Hematopoietic multipotent progenitor cell treated with erythropoietin and hydrocortisone succinate and interleukin-3 and kit ligand, for 8 days (in vitro differentiated cells): Measurements from ENCODE around the gene RAP1GAP.

ENCODE experiments used
- DNase-seq: peaks from one replicate; pipeline ENCODE4 v3.0.0-alpha.2; 2015

RAP1GAP gene

GRCh38 chr1:21589618-21590017 lies 79.5 kb downstream of the RAP1GAP start:
- no peak for DNase-seq

GRCh38 chr1:21587602-21587953 lies 81.6 kb downstream of the RAP1GAP start:
- no peak for DNase-seq

- peak; percentile 73 for DNase-seq
Measured at GRCh38 chr1:21586846-21587601, 82.1 kb downstream of the RAP1GAP start.

GRCh38 chr1:21586222-21586621 lies 82.9 kb downstream of the RAP1GAP start:
- DNase-seq = no peak

- no peak for DNase-seq
Measured at GRCh38 chr1:21585037-21585436, 84.1 kb downstream of the RAP1GAP start.

- DNase-seq = no peak
Measured at GRCh38 chr1:21584096-21584495, 85.1 kb downstream of the RAP1GAP start.

GRCh38 chr1:21579791-21580190 lies 89.4 kb downstream of the RAP1GAP start:
- no peak for DNase-seq

- DNase-seq = no peak
Measured at GRCh38 chr1:21577933-21578332, 91.2 kb downstream of the RAP1GAP start.

- DNase-seq = no peak
Measured at GRCh38 chr1:21577324-21577723, 91.8 kb downstream of the RAP1GAP start.

GRCh38 chr1:21576798-21577187 lies 92.4 kb downstream of the RAP1GAP start:
- no peak for DNase-seq

- no peak for DNase-seq
Measured at GRCh38 chr1:21576031-21576797, 92.9 kb downstream of the RAP1GAP start.

GRCh38 chr1:21575351-21575942 lies 93.7 kb downstream of the RAP1GAP start:
- DNase-seq = no peak

- no peak for DNase-seq
Measured at GRCh38 chr1:21574466-21575151, 94.5 kb downstream of the RAP1GAP start.

- DNase-seq = peak; percentile 70
Measured at GRCh38 chr1:21573971-21574465, 95.1 kb downstream of the RAP1GAP start.

GRCh38 chr1:21573475-21573874 lies 95.7 kb downstream of the RAP1GAP start:
- DNase-seq = no peak

GRCh38 chr1:21572735-21573277 lies 96.4 kb downstream of the RAP1GAP start:
- no peak for DNase-seq

GRCh38 chr1:21572221-21572620 lies 96.9 kb downstream of the RAP1GAP start:
- DNase-seq = no peak

GRCh38 chr1:21570885-21571284 lies 98.3 kb downstream of the RAP1GAP start:
- no peak for DNase-seq

GRCh38 chr1:21570528-21570875 lies 98.7 kb downstream of the RAP1GAP start:
- DNase-seq = no peak

- no peak for DNase-seq
Measured at GRCh38 chr1:21569820-21570527, 99.2 kb downstream of the RAP1GAP start.

GRCh38 chr1:21568809-21569385 lies 100.3 kb downstream of the RAP1GAP start:
- DNase-seq = no peak
